Measurements from ENCODE around the gene ZNF367. TPM values are rescaled to one million over a fixed set of nuclear protein-coding genes. Genes with fewer than 3 reads are reported as not detected.

The ZNF367 gene
- total and polyA plus RNA-seq, 9 of the 15 experiments (the other 6 are each of a cell fraction or from before 2014, with no cell fraction given) = 2.7 to 14.4 (median 10.0) TPM

GRCh38 chr9:96420468-96421219, 2.5 kb upstream of the ZNF367 start (continued):
- peak; percentile 98 for TF ChIP-seq RREB1 (CRISPR knock-in tag; IDR thresholded peaks at IDR 0.05)
- peak; percentile 92 for TF ChIP-seq STAT5B (CRISPR knock-in tag; IDR thresholded peaks at IDR 0.05)
- no peak for TF ChIP-seq CREB1 (IDR thresholded peaks at IDR 0.05)
- no peak; the same call in 1 of the 2 replicates for TF ChIP-seq CREB1 (CRISPR knock-in tag; IDR thresholded peaks at IDR 0.05)
- TF ChIP-seq ZNF551 (CRISPR knock-in tag; IDR thresholded peaks at IDR 0.05) = peak; percentile 87
- peak; percentile 97 for TF ChIP-seq ID3 (CRISPR knock-in tag; IDR thresholded peaks at IDR 0.05)
- peak; percentile 100 for TF ChIP-seq ID3 (tag; IDR thresholded peaks at IDR 0.05)
- peak; percentile 97 for TF ChIP-seq ZNF449 (CRISPR knock-in tag; IDR thresholded peaks at IDR 0.05)
- no peak for TF ChIP-seq ATF1 (CRISPR knock-in tag; IDR thresholded peaks at IDR 0.05)
- peak; percentile 87 for TF ChIP-seq ATF1 (tag; IDR thresholded peaks at IDR 0.05)
- peak; percentile 98 for TF ChIP-seq PYGO2 (tag; IDR thresholded peaks at IDR 0.05)
- 0 out of 2 replicates have a peak, but pooled peaks have one; percentile 37 for TF ChIP-seq L3MBTL2 (IDR thresholded peaks at IDR 0.05)
- peak; percentile 90 for TF ChIP-seq KLF1 (tag; IDR thresholded peaks at IDR 0.05)
- TF ChIP-seq ZNF175 (CRISPR knock-in tag; IDR thresholded peaks at IDR 0.05; ENCODE audit: low read depth) = peak; percentile 99
- peak; percentile 86; the same call in 1 of the 2 replicates for TF ChIP-seq ARID3B (CRISPR knock-in tag; IDR thresholded peaks at IDR 0.05; ENCODE audit: borderline replicate concordance)
- peak; percentile 97 for TF ChIP-seq HIVEP1 (CRISPR knock-in tag; IDR thresholded peaks at IDR 0.05)
- TF ChIP-seq ZNF239 (CRISPR knock-in tag; IDR thresholded peaks at IDR 0.05) = peak; percentile 93
- TF ChIP-seq ESRRA (IDR thresholded peaks at IDR 0.05; ENCODE audit: borderline replicate concordance, low read depth) = no peak

Measured in K562 (cell line).